KOPT-K1 (cell line): ENCODE measurements around the gene TKTL2.
"Not testable (repeated sequence)": the region's sequence is repeated elsewhere in the genome, so short reads cannot be mapped to it uniquely, and the experiment has no call there.

Experiments used
- H3K27ac ChIP-seq: fragments of 200-600 bp; sonication (generic); 2 replicates; pipeline ENCODE4 v1.5.1; 2016; ENCODE audit warnings: antibody characterized with exemption, mild to moderate bottlenecking, low read depth, low read length; ENCODE audit not compliant: poor library complexity, severe bottlenecking
- H3K36me3 ChIP-seq: fragments of 200-600 bp; sonication (generic); 2 replicates; pipeline ENCODE4 v1.5.1; 2017; ENCODE audit warnings: antibody characterized with exemption, mild to moderate bottlenecking, low read length, moderate library complexity; ENCODE audit not compliant: insufficient read depth
- H3K9me3 ChIP-seq: fragments of 200-600 bp; sonication (generic); 2 replicates; pipeline ENCODE4 v1.5.1; 2017; ENCODE audit warnings: antibody characterized with exemption, low read length, mild to moderate bottlenecking; ENCODE audit not compliant: insufficient read depth, poor library complexity, severe bottlenecking

TKTL2 gene

GRCh38 chr4:163473130-163473529 lies 424 bp downstream of the TKTL2 start:
- Histone ChIP-seq H3K27ac (no peak overlapping the region), H3K36me3 (no peaks in the 10 kb centered on the region), H3K9me3 (no peaks in the 10 kb centered on the region)

- no peaks in the 10 kb centered on the region for H3K36me3 ChIP-seq
- no peaks in the 10 kb centered on the region for H3K9me3 ChIP-seq
- no peak overlapping the region for H3K27ac ChIP-seq
Observed at GRCh38 chr4:163470391-163470790, 3.2 kb downstream of the TKTL2 start.

- Histone ChIP-seq H3K9me3 (no peaks in the 10 kb centered on the region), H3K36me3 (no peaks in the 10 kb centered on the region), H3K27ac (no peak overlapping the region)
Observed at GRCh38 chr4:163467082-163467770, 6.3 kb downstream of the TKTL2 start.

- Histone ChIP-seq H3K36me3 (no peaks in the 10 kb centered on the region), H3K27ac (no peak overlapping the region), H3K9me3 (no peaks in the 10 kb centered on the region)
Observed at GRCh38 chr4:163462556-163462955, 11.0 kb downstream of the TKTL2 start.

- Histone ChIP-seq H3K9me3 (no peaks in the 10 kb centered on the region), H3K27ac (no peak overlapping the region), H3K36me3 (no peaks in the 10 kb centered on the region)
Observed at GRCh38 chr4:163448540-163449203, 24.9 kb downstream of the TKTL2 start.

GRCh38 chr4:163447481-163447880 lies 26.1 kb downstream of the TKTL2 start:
- H3K27ac ChIP-seq = no peak overlapping the region
- no peaks in the 10 kb centered on the region for H3K36me3 ChIP-seq

GRCh38 chr4:163447023-163447422 lies 26.5 kb downstream of the TKTL2 start:
- not testable (repeated sequence) for H3K36me3 ChIP-seq, H3K9me3 ChIP-seq, H3K27ac ChIP-seq

More at GRCh38 chr4:163447481-163447880, 26.1 kb downstream of the TKTL2 start:
- H3K9me3 ChIP-seq = no peaks in the 10 kb centered on the region

- H3K9me3 ChIP-seq = no peaks in the 10 kb centered on the region
- H3K27ac ChIP-seq = no peak overlapping the region
- H3K36me3 ChIP-seq = no peaks in the 10 kb centered on the region
Observed at GRCh38 chr4:163440040-163440439, 33.5 kb downstream of the TKTL2 start.
